NCI-H510A treated with DMSO at 0.1 percent for 48 hours (cell line): ENCODE results near the gene AKR1C2.
"Not testable (repeated sequence)": the region's sequence is repeated elsewhere in the genome, so short reads cannot be mapped to it uniquely, and the experiment has no call there.

Experiments
- DNase-seq: peaks from one replicate; lab custom pipeline; 2025; lab: John Stamatoyannopoulos, UW

Gene AKR1C2

DNA sequence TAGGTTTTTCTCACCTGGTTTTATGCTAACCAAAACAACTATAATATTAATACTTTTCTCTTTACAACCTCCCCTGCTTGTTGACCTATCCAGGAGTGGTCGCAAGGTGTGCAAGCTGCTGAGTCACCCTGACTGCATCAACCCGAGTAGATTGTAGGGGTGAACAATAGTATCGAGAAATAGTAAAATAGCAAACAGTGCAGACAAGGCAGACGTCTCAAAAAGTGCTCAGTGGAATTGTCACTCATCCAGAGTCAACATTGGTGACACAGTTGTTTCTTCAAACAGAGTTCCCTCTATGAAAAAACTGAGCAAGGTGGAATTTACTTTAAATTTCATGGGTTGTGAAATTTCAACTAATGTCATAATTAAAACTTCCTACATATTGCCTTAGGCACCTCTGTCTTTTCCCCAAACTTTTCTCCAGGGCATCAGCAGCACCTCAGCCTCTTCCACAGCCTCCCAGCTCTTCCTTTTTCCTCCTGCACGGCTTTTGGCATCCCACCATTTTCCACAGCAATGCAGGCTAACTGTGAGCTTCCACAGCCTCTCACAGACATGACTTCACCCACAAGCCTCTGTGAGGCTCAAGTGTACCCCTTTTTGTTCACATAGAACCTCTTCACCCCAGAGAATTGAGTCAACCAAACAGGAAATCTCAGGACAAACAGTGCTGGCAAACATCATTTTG, 46.6 kb downstream of the AKR1C2 start:
- DNase-seq, result not testable (repeated sequence)

DNA sequence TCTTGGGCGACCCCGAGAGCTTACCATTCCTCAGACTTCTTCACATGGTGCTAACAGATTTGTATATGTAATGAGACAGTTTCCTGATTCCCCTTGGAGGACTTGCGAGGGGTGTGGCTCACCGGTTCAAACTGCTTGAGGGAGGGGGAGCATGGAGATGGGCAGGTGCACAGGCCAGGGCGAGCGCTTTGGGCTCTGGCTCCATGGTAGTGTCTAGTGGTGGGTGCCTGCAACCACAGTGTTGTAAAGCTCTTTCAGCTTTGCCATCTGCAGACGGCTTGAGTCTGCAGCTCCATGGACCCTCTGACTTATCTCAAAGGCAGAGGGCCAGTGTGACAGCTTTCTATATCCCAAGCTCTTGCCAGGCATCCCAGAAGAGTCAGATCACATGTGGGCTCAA, 47.6 kb downstream of the AKR1C2 start:
- DNase-seq, result not testable (repeated sequence)

DNA sequence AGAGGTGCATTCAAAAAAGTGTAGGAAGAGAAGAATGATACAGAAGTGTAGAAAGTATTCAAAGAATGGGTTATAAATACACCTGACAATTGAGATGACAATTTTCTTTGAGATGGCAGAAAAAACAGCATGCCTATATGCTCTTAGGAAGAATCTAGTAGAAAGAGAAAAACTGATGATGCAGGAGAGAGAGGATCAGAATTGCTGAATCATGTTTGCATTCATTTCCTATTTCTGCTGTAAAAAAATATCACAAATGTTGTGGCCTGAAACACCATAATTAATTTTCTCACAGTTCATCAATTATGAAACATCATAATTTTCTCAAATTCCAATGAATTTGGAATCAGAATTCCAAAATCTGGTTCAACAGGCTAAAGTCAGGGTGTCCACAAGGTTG, 50.3 kb downstream of the AKR1C2 start:
- DNase-seq, result no peak

DNA sequence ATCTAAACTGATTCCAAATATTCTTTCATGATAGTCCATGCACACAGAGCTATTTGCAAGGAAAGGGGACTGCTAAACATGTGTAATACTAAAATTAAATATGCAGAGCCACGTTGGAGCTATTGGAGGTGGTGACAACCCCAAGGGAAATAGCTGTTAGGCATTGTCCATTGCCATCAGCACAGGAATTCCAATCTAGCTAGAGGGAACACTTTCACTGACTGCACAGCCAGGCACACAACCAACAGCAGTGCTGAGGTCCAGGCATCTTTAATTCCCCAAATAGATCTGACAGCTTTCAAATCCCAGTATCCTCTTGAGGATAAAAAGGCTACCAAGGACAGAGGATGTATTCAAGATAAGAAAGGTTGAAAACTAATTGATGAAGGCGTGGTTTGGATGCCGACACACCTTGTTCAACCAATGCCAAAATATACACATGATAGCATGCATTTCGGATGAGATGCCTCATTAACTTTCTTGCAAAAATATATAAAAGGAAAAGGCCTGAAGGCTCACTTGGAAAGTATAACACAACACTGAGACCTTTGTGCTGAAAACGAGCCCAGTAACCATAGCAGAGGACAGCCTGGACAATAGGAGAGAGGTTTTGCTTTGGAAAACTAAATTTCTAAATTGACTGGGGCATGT, 52.0 kb downstream of the AKR1C2 start:
- not testable (repeated sequence) for DNase-seq

DNA sequence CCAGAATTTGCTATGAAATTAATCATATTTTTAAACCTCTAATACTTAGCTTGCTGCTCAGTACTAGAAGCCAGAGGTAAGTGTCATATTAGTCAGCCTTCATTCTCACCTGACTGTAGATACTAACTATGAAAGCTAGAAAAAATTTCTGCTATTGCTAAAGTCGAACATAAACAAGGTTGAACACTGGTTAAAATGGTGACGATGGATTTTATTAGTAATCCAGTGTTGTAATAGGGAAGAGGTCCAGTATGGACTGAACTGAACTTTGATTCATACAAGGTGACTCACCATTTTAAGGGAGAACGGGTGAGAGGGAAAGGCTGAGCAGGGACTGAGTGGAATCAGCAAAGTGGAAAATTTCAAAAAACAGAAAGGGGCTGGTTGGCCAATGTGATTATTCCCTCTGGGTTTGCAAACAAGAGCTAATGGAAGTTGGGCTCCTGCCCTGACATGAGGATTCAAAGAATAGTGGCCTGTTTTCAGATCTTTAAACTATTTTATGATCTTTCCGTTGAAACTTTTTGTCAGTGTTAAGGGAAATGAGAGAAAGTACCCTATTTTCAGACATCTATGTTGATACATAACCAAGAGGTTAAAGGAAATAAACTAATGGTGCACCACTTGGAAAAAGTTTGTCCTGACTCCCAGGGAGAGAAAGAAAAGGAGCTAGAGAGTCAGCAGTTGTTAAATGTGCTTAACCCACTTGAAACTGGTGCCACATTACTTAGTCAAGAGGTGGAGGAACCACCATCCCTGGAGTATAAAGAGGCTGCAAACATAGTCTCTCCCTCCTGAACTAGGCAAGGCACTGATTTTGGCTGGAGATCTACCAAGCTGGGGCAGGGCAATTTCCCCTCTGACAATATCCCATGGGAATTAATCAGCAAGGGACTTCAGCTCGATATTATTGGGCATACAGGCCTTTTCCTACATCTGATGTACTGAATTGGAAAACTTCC, 55.7 kb downstream of the AKR1C2 start:
- DNase-seq, result no peak

DNA sequence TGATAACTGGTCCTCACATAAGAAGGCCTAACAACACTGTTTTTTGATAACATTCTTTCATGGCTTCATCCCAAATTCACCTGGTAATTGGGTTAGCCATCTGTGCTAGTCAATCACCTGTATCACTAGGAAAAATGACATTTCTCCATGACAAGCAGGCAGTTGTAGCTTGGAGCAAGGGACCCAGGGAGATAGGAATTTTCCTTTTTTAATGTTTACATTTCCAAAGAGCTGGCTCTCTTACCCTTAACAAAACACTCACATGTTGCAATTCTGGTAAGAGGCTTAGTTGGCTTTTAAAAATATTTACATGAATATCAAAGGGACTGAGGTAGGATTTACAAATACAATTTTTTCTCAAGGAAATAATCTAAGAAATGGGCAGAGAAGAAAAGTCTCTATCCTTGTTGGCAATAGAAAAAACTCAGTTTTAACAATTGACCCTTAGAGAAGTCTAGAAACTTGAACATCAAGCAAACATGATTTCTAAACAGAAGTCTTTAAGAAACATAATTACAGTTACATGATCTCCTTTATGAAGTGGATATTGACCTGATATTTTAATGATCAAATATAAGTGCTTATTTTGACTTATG, 56.5 kb downstream of the AKR1C2 start:
- DNase-seq, result no peak

DNA sequence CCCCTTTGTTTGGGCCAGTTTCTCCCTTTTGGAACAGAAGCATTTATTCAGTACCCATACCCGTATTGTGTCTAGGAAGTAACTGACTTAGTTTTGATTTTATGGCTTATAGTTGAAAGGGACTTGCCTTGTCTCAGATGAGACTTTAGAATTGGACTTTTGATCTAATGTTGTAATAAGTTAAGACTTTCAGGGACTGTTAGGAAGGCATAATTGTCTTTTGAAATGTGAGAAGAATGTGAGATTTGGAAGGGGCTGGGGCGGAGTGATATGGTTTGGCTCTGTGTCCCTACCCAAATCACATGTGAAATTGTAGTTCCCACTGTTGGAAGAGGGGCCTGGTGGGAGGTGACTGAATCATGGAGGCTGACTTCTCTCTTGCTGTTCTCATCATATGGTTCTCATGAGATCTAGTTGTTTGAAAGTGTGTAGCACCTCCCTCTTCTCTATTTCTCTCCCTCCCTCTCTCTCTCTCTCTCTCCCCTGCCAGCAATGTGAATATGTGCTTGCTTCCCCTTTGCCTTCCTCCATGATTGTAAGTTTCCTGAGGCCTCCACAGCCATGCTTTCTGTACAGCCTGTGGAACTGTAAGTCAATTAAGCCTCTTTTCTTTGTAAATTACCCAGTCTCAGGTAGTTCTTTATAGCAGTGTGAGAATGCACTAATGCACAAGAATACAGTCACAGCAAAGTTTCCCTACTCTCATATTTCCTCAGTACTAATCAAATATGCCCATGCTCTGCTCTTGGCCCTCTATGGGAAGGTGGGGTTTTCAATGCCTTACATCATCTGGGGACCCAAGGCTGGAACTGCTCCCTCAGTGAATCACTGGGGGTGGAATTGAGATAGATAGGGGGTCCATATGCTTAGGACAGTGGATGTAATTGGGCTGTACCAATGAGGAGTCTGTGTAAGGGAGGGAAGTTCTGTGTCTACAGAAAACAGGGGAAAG, 57.6 kb downstream of the AKR1C2 start:
- no peak for DNase-seq

DNA sequence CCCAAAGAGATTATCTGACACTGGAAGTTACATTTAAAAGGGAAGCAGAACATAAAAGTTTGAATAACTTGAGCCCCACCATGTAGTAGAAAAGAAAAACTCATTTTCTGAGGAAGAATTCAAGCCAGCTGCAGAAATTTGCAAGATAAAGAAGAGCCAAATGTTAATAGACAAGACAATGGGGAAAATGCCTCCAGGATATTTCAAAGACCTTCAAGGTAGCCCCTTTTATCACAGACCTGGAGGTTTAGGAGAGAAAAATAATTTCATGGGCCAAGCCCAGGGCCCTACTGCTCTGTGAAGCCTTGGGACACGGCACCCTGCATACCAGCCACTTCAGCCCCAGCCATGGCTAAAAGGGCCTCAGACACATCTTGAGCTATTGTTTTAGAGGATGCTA, 58.8 kb downstream of the AKR1C2 start:
- no peak for DNase-seq

DNA sequence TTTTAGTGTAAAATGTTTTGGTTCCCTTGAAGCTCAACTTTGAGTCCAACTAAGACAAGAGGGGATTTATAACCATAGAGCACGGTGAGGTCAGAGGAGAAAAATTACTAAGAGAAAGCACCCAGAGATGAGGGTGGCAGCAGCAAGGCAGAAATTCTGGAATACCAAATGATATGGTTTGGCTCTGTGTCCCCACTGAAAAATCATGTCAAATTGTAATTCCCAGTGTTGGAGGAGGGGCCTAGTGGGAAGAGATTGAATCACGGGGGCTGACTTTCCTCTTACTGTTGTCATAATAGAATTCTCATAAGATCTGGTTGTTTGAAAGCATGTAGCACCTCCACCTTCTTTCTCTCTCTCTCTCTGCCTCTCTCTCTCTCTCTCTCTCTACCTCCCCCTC, 59.8 kb downstream of the AKR1C2 start:
- no peak for DNase-seq

DNA sequence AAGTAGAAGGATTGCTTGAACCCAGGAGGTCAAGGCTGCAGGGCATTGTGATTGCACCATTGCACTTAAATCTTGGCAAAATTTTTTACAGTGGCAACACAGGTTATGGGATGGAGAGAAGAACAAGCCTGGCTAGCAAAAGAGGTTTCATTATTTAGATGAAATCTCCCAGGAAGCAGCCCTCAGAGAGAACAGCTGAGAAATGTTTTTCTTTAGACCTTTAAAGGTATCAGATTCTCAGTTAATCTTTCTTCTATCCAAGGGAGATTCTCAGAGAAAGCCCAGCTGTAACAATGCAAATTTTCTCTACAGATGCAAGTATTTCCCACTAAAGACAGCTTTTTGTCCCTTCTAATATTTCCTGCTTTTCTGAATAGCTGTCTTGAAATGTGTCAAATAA, 60.2 kb downstream of the AKR1C2 start:
- not testable (repeated sequence) for DNase-seq

DNA sequence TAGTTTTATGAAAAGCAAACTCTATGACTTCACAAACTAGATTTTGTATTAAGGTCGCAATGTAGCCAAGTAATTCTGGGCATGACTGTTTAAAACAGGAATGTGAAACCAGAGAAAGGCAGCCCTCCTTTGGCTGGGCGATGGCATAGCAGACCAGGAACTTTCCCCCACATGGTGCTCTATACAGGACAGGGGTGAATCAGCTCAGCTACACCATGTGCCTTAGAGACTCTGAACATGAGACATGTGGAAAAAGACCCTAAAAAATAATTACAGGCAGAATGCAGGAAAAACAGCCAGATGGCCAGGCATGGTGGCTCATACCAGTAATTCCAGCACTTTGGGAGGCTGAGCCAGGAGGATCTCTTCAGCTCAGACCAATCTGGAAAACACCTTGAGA, 60.7 kb downstream of the AKR1C2 start:
- not testable (repeated sequence) for DNase-seq

DNA sequence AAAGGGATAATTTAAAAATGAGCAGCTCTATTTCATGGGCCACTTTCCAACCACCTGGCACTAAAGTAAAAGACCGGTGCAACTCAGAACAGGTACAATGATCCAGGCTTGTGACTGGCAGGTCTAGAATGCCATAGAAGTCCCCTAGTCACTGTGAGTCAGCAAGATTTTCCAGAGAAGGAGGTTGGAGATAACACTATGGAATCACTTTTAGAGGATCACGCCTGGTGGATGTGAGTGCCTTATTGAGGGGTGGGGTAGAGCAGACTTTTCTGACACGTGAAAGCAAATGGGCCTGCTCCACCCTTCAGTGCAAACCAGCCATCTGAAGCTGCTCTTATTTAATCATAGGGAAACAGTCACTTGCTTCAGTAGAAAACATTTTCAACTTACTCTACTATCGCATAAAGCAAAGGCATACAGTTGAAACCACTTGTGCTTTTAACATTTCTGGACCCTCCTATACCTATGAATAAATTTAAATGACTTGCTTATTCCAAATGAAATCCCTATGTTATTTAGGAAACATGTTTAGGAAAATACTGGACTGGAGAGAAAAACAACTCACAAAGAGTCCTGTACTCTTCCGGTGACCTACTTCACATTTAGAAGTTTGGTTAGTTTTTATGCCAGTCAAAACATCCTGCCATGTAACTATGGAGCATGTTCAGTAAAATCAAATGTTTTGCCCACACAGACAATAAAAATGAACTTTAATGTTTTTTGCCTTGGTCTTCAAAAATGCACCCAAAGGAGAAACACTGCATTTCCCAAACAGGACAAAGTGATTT, 61.9 kb downstream of the AKR1C2 start:
- no peak for DNase-seq

DNA sequence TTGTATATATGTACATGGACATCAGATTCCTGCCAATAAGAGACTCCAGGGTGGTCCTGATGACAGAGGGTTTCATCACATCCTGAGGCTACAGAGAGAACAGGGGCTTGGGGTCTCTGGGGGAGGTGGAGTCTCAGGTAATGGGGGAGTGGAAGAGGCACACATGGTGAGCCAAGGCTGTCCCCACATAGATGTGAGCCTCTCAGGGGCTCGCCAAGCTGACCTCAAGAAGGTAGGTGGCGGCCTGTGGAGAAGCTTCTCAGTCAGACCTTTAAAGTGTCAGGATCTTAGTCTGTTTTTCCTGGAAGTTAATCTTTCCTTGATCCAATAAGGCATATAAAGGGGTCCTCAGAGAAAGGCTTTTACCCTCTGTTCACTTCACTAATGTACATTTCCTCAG, 62.7 kb downstream of the AKR1C2 start:
- DNase-seq, result not testable (repeated sequence)

DNA sequence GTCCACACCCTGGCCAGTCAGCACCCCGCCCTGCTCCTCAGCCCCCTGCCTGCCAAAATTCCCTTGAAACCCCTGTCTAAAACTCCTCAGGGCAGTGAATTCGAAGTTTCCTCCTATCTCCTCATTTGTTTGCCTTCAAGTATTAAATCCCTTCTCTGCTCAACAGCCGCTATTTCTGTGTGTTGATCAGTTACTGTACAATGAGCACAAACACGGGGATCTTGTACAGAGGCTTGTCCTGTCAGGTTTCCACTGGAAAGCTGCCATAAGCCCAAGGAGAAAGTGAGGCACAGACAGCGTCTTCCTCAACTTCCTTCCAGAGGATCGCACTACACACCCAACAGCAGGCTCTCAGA, 63.6 kb downstream of the AKR1C2 start:
- not testable (repeated sequence) for DNase-seq

DNA sequence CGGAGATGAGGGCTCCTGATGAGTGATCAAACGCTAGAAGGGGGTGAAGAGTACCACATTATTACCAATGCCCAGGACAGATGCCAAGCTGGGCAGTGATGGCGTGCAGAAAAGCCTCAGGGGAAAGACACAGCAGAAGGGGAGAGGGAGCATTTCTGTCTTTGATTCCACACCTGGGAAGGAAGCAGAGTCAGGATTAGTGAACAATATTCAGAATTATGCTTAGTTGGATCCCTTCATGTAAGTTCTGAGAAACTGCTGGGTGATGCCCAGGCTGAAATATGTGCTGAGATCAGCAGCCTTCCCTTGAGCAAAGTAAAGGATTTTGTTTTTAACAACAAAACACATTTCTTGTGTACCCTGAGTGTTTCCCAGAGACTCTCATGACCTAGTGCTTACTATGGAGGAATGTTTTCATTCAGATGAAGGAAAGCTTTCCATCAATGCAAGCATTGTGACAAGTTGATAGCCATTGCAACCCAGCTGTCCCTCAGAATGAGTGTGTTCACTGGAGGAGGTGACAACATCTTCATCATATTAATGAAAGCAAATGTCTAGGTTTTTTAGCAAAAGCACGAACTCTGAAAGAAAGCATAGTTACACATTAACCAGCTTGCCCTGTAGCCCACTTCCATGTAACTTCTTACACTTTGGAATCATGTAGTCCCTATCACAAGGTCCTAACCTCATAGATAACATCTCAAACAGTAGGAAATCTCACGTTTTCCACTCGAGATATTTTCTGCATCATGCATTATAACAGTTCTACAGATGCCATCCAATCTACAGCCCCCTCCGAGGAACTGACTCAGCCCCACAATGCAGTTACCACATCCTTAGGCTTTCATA, 64.2 kb downstream of the AKR1C2 start:
- DNase-seq, result no peak
